ENCODE results near the gene EMSY. TPM values are rescaled to one million over a fixed set of nuclear protein-coding genes. Genes with fewer than 3 reads are reported as not detected.

The EMSY gene
- total and polyA plus RNA-seq, 2 donors (not counting 3 experiments of a cell fraction or from before 2014, with no cell fraction given) = 18.3 to 25.7 TPM

- Histone ChIP-seq H3K4me2 (ENCODE audit: insufficient read depth, low read length) (no peak overlapping the region), H3K27me3 (ENCODE audit: control insufficient read depth in 2 of 2, insufficient read depth in 2 of 2, low read length in 2 of 2) (peaks cover 2 to 11% of the 10 kb centered on the region in 2 experiments), H3K27ac (ENCODE audit: insufficient read depth, low read depth, low read length) (no peak overlapping the region), H3K9me3 (replicated peaks; ENCODE audit: control insufficient read depth, insufficient read depth, low read length) (no peaks in the 10 kb centered on the region), H3K9me1 (replicated peaks; ENCODE audit: control insufficient read depth, extremely low read depth, insufficient read depth, low read length) (no peaks in the 10 kb centered on the region), H4K20me1 (replicated peaks; ENCODE audit: control insufficient read depth, extremely low read depth, insufficient read depth, low read length) (no peaks in the 10 kb centered on the region), H3K36me3 (ENCODE audit: control insufficient read depth in 2 of 2, extremely low read depth in 1 of 2, insufficient read depth in 2 of 2, low read length in 2 of 2) (no peaks in the 10 kb centered on the region), H3K4me3 (replicated peaks in 1 of 3; ENCODE audit: insufficient read depth in 1 of 3, low read depth in 1 of 3, low read length in 3 of 3) (no peak overlapping the region), H2AFZ (ENCODE audit: low read depth, low read length) (peak overlapping the region; percentile 8), H3K4me1 (ENCODE audit: control insufficient read depth, extremely low read depth, insufficient read depth, low read length) (peaks cover 4% of the 10 kb centered on the region), H3K79me2 (ENCODE audit: control insufficient read depth, insufficient read depth, low read length) (no peaks in the 10 kb centered on the region), H3K9ac (replicated peaks; ENCODE audit: extremely low read depth, insufficient read depth, low read length) (no peak overlapping the region)
- ChIA-PET POLR2A (no interaction called here), CTCF (interaction anchor here (0.6 to 1.1 kb wide), 2 partner anchors 11 to 26 kb away, joined by 3 read pairs; no protein-coding TSS in a partner anchor)
- dilution Hi-C loops (cut with MboI; ENCODE audit: extremely low pct_ligation_motif_present, low sequenced_read_pairs) (no loop called here), intact Hi-C loops (cut with micrococcal nuclease) (no loop called here)
- BruUV-seq (replicated peaks) = no TSS peak
- no peak for TF ChIP-seq GATA2 (IDR thresholded peaks at IDR 0.05; ENCODE audit: insufficient read depth, insufficient read length, low read depth, low read length)
- TF ChIP-seq MAX (IDR thresholded peaks at IDR 0.05; ENCODE audit: insufficient read depth, insufficient read length) = no peak
- no peak for TF ChIP-seq FOS (IDR thresholded peaks at IDR 0.05; ENCODE audit: borderline replicate concordance, insufficient read depth, low read length)
- TF ChIP-seq EZH2 (IDR thresholded peaks at IDR 0.05; ENCODE audit: borderline replicate concordance, low read depth, low read length, severe bottlenecking) = no peak
- TF ChIP-seq JUN (IDR thresholded peaks at IDR 0.05; ENCODE audit: borderline replicate concordance, insufficient read depth, insufficient read length, low read depth) = no peak
- no peak for TF ChIP-seq MYC (IDR thresholded peaks at IDR 0.05; ENCODE audit: low read depth, low read length)
- no peak for TF ChIP-seq POLR2A (IDR thresholded peaks at IDR 0.05; ENCODE audit: low read depth, low read length)
- no peak for TF ChIP-seq POLR2AphosphoS5 (IDR thresholded peaks at IDR 0.05; ENCODE audit: insufficient read depth, low read depth, low read length)
- no peak for TF ChIP-seq CTCF (IDR thresholded peaks at IDR 0.05; ENCODE audit: extremely low read depth in 1 of 2, insufficient read depth in 1 of 2, low read depth in 1 of 2, low read length in 2 of 2)
- FAIRE-seq (no peak), DNase-seq (ENCODE audit: low read depth, low spot score) (peak; percentile 12)
These were observed 36.5 kb upstream of the EMSY start for GRCh38 chr11:76408171-76408965.

Data from endothelial cell of umbilical vein (primary cell).